ENCODE results near the gene SMIM21.

DNA sequence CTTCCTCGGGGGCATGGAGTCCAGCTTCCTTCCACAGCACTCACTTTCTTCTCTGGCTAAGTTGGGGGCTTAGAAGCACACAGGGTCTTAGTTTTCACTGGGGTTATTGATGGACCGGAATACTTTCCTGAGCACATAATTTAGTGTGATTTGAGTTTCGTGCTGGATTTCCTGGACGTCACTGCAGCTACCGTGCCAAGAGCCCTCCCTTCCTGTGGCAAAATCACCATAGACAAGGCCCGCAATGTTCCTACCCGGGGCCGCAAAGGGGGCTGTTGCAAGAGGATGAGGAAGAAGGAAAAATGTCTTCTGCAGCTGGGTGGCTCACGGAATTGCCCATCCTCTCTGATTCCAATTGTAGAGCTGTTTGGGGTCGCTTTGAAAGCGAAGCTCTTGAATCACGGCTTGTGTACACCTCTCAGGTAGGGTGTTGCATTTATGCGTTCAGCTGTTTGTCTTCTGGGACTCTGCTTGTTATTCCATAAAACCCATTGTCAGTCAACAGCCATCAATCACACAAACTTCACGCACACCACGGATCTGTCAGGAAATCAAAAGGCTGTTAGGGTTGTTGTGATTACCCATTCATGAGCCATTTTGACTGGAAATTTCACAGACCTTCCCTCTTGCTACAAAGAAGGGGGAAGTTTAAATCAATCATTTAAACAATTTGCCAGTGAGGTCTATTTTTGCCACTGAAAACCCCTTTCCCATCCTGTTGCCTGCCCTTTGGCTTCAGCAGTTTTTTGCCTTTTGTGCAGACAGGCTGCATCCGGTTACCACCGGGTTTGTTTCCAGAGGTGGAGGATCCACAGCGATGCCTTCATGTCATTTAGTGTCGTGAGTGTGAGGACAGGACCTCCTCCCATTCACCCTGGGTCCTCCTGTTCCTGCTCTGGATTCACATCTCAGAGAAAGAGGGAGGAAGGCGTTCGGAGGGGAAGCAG, 36.0 kb downstream of the SMIM21 start:
- TF ChIP-seq POLR2A (IDR thresholded peaks at IDR 0.05; ENCODE audit: low read length): no peak
- no peak for TF ChIP-seq GATA1 (IDR thresholded peaks at IDR 0.05; ENCODE audit: low read depth, low read length)

All from erythroblast (primary cell).